ENCODE results near the gene CD200.

CD200 gene, protein sequence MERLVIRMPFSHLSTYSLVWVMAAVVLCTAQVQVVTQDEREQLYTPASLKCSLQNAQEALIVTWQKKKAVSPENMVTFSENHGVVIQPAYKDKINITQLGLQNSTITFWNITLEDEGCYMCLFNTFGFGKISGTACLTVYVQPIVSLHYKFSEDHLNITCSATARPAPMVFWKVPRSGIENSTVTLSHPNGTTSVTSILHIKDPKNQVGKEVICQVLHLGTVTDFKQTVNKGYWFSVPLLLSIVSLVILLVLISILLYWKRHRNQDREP

DNA sequence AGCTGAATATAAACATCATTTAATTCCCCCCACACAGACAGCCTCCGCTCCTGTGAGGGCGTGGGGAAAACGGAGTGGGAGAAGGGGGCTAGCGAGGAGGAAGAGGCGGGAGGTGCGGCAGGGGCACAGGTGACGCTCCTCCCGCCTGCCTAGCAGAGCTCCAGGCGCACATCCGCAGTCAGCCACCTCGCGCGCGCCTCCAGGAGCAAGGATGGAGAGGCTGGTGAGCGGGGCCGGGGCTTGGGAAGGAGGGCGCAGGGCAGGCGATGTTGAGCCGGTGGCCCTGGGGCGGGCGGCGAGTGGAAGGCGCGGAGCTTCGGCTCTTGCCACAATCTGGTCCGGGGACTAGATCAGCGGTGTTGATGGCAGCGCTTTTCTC lies at the start of gene CD200:
Gene CD200, plus strand, starts transcription at position 155 of the 379 bp plus-strand sequence. Its CDS starts 57 bp downstream, at position 212.
- peak; percentile 57 for DNase-seq

DNA sequence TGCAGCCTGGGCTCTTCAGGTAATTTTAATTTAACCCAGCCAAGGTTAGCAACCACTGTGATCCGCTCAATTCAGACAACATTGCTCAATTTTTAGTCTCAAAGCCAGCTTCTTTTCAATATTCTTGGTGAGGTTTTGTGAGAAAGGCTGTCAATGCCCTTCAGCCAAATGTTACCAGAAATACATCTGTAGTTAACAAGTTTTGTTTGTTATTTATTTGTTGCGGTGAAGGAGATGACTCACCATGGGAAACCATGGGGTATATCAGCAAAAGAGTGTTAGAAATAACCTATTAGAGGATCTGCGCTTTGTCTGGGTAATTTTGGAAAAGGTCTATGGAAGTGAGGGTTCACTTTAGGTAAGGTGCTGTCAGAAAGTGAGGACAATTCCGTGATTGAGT lies 43.9 kb upstream of the CD200 start:
- DNase-seq, result no peak

DNA sequence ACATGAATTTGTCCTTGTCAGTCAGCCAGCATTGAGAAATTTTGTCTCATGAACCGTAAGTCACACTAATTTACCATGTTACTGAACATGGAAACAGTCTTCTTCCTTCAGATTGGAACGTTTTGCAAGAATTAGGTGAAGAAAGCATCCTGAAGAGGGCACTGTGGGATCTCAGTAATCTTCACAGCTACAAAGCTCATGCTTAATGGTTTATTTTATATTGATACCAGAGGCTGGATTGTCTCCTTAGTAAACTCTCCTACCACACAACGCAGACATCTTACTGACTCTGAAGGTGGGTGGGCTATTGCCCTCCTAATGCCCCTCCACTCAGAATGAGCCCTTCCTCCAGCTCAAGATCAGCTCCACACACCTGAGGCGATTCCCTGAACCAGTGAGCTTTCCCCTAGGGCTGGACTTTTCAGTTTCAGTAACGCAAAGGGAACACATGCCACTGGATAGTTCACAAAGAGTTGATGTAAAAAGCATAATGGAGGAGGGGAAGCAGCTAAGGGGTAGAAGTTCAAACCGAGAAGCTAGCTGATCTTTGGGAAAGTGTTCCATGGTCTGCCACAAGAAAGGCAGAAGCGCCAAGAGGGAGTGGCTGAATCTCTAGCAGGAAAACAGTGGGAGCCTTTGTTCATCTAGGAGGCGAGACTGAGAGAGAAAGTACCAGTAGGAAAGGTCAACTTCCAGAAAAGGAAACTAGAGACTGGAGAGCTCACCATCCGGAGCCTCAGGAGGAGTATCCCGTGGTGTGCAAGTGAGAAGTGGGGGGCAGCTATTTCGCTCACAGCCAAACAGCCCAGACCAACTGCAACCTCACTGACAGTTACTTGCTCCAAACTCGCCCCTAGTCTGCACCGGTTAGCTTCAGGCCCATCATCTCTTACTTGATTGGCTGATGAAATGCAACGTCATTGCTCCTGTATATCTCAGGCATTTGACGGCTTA lies 39.3 kb upstream of the CD200 start, which contains the start of gene SLC9C1:
Gene SLC9C1, minus strand, starts transcription at position 849 of the 954 bp plus-strand sequence. CDS start 7,425 bp downstream, outside the sequence.
- peak; percentile 43 for DNase-seq

DNA sequence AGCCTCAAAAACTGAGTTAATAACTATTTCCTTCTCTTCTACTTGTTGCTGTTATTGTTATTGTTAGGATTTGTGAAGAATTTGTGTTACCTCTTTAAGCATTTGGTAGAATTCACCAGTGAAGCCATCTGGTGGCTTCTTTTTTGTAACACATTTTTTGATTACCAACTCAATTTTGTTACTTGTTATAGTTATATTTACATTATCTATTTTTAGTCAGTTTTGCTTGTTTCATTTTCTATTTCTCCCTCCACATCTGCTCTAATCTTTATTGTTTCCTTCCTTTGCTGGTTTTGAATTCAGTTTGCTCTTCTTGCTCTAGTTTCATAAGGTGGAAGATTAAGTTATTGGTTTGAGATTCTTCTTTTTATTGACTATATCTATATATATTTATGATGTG lies 35.2 kb upstream of the CD200 start:
- no peak for DNase-seq

DNA sequence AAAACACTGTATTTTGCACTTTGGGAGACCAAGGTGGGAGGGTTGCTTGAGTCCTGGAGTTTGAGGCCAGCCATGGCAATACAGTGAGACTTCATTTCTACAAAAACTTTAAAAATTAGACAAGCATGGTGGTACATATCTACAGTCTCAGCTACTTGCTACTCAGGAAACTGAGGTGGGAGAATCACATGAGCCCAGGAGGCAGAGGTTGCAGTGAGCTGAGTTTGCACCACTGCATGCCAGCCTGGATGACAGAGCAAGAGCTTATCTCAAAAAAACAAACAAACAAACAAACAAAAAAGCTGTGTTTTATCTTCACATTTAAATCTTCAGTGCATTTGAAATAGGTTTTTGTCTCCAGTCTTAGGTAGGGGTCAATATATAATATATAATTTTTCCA lies 34.2 kb upstream of the CD200 start:
- no peak for DNase-seq

DNA sequence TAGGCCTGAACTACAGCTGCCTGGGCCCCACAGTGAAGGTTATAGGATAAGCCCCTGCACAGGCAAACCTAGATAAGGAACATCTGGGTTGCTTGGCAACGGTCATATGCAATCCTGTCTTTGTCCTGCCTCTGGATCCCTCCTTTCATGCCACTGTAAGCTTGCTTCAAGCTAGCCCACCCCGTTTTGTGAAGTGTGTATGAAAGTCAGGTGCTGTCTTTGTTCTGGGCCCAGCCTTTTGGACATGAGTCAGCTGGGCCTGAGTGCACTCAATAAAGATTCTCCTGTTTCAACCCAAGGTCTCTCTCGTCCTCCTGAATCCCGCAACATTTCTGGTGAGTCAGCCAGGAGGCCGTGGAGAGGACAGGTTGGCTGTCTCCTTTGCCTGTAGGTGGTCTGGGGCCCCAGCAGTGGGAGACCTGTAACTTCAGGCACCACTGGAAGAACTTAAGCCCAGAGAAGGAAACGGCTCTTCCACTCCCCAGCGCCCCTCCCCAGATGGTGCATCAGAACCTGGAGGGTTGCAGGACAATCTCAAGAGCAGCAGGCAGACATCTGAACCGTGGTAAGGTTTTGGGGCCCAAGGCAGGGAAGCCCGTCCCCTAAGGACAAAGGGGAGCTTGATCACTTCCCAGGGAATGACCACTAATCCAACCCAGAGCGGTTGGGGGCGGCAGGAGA lies 30.7 kb upstream of the CD200 start:
- no peak for DNase-seq

DNA sequence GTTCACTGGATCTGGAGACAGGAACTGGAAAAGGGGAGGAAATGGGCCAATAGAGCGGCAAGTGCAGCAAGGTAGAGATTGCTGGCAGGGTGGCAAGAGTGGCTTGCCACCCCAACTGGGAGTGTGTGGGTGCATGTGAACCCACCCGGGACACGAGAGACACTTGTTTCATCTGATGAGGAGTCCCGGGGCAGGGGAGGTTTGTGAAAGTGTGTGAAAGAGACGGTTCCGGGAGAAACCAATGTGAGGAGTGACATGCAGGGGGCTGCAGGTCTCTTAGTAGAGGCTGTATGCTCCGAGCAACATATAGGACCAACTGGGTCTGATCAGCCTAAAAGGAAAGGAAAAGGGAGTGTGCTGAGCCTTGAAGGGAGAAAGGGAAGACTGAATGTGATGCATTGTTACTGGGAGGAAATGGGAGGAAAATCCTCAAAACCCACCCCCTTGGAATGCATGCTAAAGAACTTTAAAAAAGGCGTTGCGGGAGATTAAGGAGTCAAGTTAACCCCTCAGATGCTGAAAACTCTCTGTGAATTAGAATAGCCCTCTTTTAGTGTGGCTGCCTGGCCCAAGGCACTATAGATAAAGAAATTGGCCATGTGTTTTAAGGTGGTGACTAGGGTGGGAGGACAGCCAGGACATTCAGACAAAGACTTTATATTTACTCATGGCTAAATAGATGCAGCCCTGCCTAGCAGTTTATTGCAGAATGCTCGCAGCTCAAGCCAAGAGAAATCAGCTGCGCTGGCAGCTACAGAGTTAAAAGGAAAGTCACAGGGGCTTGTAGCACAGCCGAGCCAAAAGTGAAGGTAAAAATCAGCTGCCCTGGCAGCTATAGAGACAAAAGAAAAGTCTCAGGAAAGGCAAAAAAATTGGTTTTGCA lies 29.8 kb upstream of the CD200 start:
- DNase-seq, result no peak

DNA sequence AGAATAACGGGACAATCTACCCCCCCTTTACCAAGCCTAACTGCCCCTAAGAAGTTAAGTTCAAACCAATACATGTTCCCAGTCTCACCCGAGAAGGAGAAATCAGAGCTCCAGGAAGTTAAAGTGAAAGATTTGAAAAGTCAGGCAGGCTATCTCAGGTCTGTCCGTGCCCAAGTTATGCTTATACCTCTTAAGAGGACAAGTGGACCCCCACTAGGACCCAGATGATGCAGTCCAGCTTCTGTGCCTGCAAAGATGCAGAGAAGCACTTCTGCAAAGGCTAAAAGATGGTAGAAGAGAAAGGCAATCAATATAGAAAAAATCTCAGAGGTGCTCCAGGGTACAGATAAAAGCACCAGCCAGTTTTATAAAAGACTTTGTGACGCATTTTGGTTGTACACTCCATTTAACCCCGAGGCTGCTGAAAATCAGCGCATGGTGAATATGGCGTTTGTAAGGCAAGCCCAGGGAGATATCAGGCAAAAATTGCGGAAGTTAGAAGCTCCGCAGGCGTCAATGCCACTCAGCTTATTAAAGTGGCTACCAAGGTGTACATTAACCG lies 29.1 kb upstream of the CD200 start:
- no peak for DNase-seq

DNA sequence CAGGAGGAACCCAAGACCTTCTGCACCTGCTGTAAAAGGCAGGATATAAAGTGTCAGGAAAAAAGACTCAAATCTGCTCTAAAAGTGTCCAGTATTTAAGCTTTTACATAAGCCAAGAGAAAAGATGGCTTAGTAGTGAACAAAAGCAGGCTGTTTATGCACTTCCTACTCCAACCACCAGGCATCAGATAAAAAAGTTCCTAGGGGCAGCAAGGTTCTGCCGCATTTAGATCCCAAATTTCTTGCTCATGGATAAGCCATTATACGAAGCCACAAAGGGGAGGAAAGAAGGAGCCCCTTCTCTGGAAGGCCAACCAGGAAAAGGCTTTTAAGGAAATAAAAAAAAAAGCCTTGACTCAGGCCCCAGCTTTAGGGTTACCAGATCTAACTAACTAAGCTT lies 28.3 kb upstream of the CD200 start:
- no peak for DNase-seq

DNA sequence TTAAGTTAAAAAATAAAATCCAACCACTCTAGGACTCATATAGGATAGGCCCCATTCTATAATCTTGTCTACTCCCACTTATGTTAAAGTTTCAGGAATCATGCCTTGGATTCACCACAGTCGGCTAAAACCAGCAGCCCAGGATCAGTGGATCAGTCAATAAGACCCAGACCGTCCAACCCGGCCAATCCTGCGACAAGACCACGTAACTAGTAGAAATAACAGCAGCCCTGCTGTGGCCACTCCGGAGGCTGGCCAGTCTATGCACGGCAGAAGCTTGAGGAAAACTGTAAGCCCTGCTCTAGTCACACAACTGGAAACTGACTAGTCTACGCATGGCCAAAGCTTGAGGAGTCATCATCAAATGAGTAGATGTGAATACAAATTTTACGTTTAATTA lies 26.1 kb upstream of the CD200 start:
- no peak for DNase-seq

DNA sequence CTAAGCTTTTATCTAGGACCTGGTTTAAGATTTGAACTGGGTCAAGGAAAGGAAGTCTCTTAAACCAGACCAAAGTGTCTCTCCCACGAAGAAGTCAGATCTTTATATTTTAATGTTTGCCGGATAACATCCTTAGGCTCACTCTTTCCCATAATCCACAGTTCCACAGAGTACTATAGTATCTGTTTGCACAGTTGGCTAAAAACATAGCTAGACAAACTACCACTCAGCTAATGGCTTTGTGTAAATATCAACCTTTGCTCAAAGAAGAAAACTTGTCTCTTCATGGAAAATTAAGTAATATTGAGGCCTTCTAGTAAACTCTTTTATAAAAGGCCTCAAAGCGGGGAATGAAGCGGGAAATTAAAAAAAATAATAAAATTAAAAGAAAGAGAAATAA lies 25.4 kb upstream of the CD200 start:
- no peak for DNase-seq

DNA sequence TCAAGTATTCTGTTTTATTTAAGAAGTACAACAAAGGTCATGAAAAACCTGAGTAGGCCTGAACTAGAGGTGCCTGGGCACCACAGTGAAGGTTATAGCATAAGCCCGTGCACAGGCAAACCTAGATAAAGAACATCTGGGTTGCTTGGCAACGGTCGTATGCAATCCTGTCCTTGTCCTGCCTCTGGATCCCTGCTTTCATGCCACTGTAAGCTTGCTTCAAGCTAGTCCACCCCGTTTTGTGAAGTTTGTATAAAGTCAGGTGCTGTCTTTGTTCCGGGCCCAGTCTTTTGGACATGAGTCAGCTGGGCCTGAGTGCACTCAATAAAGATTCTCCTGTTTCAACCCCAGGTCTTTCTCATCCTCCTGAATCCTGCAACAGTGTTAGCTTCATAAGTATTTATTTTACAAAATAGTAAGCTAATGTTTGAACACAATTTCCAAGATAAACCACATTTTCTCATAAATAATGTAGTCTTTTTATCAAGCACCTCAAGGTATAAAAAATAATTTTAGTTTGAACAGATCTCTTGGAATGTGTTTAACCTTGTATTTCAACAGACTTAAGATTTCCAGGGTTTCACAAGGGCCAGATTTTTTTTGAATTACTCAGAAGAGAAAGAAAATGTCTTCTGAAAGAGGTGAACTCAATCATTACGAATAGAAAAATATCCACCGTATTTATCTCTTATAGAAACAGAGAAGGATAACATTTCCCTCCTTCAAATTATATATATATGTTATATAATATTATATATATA lies 24.6 kb upstream of the CD200 start:
- DNase-seq, result no peak

DNA sequence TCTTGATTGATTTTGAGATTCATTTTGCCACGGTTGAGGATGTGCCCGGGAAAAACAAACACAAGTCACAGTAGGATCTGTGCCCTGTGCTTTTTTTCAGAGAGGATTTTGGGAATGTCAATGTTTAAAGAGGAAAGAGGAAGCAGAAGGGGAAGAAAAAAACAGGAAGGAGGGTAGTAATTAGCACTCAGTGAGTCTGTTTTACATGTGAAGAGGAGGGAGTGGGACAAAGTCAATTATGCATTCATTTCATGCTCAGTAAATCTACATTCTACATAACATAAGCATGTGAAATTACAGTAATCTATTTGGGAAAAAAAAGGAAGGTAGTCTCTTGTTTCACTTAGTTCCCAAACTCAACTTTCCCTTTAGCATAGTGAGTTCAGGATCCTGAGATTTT lies 18.3 kb upstream of the CD200 start:
- no peak for DNase-seq

DNA sequence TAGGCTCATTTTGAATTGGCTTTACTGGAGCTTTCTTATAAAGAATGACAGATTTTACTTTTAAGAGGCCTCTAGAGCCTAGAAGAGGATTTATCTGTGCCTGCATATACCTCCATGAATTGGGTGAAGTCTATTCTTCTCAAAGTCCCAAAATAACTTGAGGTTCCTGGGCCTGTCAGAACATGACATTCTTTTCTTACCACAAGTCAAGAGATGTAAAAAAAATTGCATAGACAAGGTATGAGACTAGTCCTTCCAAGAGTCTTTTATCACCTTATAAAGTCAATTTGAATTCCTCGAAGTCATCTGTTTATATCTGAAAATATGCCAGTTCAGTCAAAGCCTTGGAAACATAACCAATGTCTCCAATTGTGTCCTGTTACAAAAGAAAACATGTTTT lies 17.2 kb upstream of the CD200 start:
- DNase-seq, result no peak

DNA sequence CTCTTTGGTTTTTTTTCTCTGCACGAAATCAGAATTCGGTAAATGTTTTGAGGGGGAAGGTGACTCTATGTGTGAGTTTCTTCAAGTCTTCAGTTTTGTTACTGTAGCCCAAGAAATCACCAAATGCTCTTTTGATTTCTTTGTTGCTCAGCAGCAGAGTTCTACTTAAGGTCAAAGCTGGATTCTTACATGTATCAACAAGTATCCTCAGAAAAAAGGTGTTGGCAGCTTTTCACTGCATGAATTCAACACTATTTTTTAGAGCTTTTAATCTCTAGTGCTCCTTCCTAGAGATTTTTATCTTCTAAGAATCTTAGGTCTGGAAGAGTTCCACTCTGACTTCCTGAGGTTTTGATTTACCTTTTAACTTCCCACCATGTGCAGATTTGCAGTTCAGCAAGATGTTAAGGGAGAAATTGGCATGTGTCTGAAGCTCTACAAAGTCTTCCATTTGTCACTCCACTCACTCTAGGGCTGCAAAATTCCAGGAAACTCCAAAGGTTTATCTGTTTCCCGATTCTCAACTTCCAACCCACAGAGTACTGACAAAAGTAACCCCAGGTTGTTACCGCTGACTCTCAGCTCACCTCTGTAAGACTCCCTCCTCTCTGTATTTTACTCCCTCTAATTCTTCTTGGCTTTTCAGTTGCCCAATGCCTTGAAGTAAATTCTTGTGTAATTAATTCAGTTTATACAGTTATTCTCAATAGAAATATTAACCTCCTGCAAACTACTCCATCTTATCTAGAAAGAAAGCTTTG lies 13.3 kb upstream of the CD200 start:
- DNase-seq, result no peak

DNA sequence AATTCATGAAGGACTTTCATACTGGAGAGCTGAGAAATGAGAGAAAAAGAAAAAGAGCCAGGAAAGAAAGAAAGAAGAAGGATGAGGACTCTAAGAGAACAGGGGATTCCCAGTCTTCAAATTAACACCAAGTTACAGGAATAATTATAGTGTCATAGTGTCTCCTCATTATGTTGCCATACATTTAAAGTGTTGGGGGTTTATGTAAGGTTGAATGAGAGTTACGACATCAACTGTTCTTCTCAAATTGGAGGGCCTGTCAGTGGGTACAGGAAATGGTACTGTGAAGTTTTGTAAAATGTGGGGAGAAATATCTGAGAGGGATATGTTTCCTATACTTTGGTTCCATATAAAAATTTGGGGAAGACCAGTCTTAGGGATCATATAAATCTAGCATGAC lies 12.3 kb upstream of the CD200 start:
- DNase-seq, result no peak

DNA sequence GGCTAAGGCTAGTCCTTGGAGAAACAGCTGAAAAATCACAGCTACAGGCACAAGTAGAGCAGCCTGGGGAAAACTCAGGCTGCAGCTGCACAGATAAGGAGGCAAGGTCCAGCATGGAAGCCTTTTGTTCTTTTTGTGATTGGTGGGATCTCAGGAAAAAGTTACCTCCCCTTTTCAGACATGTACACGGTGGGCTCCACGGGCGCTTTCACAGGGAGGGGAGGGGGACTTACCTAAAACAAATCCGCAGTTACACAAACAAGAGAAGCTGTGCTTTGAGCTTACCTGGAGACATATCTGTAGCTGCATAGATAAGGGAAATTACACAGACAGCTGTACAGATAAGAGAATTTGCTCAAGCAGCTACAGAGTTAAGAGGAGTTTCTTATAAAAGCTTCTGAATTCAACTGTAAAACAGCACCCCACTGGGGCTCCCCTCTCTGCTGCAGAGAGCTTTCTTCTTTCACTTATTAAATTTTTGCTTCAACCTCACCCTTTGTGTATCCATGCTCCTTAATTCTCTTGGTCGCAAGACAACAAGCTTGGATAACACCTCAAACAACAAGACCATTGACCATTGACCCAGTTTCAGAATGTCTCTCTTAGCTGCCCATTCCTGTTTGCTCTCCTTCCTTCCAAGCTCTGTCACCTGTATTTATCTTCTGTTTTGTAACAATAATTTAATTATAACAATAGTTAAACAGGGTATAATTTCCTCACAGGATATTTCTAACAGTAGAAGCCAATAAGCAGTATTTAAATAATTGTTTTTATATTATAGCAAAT lies 10.9 kb upstream of the CD200 start:
- DNase-seq, result no peak

DNA sequence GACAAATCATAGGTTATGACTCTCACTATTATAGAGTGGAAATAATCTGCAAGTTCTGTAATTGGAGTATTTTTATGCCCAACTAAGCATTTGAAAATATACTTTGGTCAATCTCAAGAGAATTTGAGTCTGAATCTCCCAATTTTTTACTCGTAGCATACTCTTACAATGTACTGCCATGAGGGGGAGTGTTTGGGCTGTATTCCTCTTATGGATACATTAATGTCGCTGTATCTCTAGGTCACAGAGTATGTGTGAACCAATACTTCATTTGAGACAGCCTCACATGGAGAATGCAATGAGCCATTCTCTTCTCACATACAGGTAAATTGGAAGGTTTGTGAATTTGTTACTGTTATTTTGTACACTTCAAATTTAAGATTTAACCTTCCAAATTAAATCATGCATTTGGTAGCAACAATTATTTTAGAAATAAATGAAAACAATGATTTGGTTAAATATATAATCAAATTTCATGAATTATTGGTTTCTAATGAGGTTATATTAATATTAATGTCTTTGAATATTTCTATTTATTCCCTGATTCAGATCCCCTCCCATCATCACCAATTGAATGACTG lies 5.5 kb upstream of the CD200 start:
- peak; percentile 57 for DNase-seq

DNA sequence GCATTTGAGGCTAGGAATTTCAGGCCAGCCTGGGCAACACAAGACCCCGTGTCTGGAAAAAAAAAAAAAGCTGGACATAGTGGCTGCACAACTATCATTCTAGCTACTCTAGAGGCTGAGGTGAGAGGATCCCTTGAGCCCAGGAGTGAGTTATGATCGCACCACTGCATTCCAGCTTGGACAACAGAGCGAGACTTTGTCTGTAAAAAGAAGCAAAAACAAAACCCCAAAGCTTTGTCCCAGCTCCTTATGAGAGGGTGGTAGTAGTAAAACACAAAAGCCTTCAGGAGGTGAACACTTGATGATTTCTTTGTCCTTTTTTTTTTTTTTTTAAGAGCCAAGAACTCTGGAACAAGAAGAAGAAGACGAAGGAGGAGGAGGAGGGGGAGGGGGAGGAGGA lies 1.1 kb upstream of the CD200 start:
- DNase-seq, result no peak

Data from stimulated activated CD4-positive, alpha-beta T cell treated with anti-CD3 and anti-CD28 coated beads, Interleukin-4, amount 100 ng/mL, for 24 hours (primary cell).